GM21737 (cell line): ENCODE measurements around the gene MAIP1.
A peak's percentile ranks its signal among the peaks of the same experiment; 100 is the strongest.
"Not testable (repeated sequence)": the region's sequence is repeated elsewhere in the genome, so short reads cannot be mapped to it uniquely, and the experiment has no call there.

ENCODE experiments used
- ATAC-seq: cut with Tn5 transposase; IDR thresholded peaks from one replicate; pipeline ENCODE4 v1.9.1; 2021; ENCODE audit warnings: mild to moderate bottlenecking, moderate library complexity; ENCODE audit not compliant: unreplicated experiment

MAIP1 gene

DNA sequence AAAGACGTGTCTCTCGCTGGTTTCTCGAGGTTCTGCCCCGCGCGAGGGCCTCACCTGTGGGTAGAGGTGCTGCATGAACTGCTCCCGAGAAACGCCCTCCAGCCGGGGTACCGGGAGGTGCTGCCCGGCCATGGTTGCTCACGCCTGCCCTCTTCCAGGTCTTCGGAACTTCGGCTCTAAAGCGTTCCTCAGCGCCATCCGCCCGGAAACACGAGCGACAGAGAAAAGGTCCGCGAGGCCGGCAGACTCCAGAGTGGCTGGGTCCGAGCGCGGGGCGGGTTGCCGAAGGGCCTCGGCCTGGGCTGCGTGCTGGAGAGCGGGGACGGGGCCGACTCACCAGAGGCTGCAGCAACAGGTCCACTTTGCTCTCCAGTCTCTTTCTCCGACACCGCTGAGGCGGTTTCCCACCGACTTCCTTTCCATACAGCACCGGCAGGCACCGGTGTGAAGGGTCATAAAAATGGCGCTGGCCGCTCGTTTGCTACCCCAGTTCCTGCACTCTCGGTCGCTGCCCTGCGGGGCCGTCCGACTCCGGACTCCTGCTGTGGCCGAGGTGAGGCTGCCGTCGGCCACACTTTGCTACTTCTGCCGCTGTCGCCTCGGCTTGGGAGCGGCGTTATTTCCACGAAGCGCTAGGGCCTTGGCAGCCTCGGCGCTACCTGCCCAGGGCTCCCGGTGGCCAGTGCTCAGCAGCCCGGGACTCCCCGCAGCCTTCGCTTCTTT lies at the start of gene MAIP1, which contains the start of gene TYW5:
TSS of gene MAIP1 (plus strand) at position 244 of the 723 bp plus-strand sequence. CDS start at position 461, 217 bp downstream.
TSS of gene TYW5 (minus strand) at position 153 of the 723 bp plus-strand sequence. CDS start at position 132, 21 bp downstream.
- peak; percentile 87 for ATAC-seq

DNA sequence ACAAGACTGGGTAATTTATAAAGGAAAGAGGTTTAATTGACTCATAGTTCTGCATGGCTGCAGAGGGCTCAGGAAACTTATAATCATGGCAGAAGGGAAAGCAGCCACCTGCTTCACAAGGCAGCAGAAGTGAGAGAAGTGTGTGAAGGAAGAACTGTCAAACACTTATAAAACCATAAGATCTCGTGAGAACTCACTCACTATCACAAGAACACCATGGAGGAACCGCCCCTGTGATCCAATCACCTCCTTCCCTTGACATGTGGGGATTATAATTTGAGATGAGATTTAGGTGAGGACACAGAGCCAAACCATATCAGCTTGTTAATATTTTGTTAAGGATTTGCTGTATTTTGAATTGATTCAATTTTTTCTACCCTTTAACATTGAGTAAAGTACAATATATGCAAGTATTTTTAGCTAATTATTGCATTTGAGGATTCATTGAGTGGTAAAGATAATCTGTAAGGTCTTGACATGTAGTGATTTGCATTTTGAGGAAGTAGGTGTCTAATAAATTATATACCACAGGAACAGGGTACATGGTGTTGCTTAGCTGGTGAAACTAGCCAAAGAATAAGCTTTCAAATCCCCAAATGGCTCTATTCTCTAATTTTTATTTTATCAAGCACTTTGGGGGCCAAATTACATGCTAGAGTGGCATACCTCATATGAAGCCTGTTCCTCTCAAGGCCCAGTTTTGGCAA lies 48.2 kb upstream of the MAIP1 start:
- ATAC-seq = no peak

DNA sequence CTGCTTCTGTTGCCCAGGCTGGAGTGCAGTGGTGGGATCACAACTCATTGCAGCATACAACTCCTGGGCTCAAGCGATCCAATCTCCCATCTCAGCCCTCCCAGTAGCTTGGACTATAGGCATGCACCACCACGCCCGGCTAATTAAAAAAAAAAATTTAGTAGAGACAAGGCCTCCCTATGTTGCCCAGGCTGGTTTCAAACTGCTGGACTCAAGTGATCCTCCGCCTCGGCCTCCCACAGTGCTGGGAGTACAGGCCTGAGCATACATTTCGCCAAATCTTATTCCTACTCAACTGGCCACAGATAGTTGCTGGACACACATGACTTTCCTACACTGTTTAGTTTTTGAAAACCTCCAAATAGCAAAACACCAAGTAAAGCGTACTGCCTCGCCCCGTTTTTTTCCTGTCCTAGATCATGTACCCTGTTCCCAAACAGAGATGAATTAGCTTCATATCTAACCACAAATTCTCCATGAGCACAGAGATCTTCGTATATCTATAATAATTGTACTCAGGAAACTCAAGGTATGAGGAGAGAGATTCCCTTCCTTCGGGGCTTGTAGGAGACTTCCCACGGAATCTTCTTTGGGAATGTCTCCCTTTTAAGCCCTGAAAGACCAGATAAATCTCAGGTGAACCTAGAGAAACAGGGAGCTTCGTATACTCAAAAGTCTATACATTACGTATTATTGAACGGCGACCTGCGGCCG lies 44.9 kb upstream of the MAIP1 start:
- ATAC-seq = no peak

- ATAC-seq = peak; percentile 92
Measured at GRCh38 chr2:199911052-199911876, 44.1 kb upstream of the MAIP1 start, which contains the start of gene C2orf69. TSS of gene C2orf69 (plus strand) at chr2:199911293. CDS start at chr2:199911439, 146 bp downstream.

GRCh38 chr2:199911877-199912161 lies 43.6 kb upstream of the MAIP1 start:
- ATAC-seq = no peak

DNA sequence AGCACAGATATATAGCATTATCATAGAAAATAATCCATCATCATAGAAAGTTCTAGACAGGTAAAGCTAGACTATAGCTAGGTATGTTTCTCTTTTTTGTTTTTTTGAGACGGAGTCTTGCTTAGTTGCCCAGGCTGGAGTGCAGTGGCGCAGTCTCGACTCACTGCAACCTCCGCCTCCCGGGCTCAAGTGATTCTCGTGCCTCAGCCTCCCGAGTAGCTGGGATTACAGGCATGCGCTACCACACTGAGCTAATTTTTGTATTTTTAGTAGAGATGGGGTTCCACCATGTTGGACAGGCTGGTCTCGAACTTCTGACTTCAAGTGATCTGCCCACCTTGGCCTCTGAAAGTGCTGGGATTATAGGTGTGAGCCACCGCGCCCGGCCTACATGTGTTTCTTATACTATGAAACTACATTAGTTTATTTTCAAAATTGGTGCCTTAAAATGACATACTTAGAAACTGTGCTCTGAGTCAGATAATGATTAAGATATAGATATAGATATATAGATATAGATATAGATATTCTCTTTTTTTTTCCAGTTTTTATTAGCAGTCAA lies 42.7 kb upstream of the MAIP1 start:
- ATAC-seq = not testable (repeated sequence)

DNA sequence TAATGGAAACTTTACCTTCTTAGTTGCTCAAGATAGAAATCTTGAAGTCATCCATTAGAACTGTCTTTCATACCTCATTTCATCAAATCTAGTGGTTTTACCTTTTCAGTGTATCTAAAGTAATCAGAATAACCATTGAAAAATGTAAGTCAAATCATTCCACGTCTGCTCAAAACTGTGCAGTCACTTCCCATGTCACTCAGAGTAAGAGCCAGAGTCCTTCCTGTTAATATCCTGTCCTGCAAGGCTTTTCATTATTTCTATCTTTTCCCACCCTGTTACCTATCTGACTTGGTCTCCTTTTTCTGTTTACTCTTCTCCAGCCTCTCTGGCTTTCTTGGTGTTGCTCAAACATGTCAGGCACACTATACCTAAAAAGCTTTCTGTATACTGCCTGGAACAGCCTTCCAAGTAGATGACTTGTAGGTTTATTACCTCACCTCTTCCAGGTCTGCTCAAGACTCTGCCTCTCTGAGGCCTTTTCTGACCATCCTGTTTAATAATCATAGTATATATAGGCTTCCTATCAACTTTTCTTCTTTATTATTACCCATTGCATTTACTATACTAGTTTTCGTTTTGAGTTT lies 40.9 kb upstream of the MAIP1 start:
- no peak for ATAC-seq

GRCh38 chr2:199916980-199917379 lies 38.4 kb upstream of the MAIP1 start:
- no peak for ATAC-seq

GRCh38 chr2:199922856-199923255 lies 32.5 kb upstream of the MAIP1 start:
- ATAC-seq = no peak

- no peak for ATAC-seq
Measured at GRCh38 chr2:199923924-199924323, 31.5 kb upstream of the MAIP1 start.

DNA sequence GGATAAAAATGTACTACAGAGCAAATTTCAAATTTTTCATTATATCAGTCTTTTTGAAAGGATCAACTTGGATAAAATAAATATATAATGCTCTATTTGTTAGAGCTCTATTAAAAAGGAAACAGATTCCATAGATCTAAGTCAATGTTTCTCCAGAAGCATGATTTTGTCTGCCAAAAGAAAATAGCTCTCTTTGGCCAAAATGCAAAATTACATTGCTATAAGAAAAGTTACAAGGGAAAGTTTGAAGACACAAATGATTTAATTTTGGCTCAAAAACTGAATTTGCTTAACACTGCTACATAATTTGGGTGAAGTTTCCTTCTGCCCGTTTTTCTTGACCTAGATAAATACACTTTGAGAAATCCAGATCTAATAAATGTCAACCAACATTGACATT lies 28.6 kb upstream of the MAIP1 start:
- no peak for ATAC-seq

DNA sequence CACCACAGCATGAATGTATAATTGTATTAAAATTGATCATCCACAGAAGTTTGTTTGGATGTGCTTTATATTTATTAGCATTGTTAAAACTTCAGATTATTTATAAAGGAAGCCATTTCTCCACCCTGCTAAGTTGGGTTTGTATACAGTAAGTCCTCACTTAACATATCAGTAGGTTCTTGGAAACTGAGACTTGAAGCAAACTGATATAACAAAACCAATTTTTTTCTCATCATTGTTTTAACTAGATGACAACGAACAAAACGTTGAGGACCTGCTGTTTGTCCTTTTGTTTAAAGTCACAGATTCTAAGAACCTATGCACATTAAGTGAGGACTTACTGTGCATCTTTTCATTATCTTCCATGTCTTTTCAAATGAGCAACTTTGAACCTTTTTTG lies 27.2 kb upstream of the MAIP1 start:
- no peak for ATAC-seq

- ATAC-seq = no peak
Measured at GRCh38 chr2:199928626-199929025, 26.8 kb upstream of the MAIP1 start.

DNA sequence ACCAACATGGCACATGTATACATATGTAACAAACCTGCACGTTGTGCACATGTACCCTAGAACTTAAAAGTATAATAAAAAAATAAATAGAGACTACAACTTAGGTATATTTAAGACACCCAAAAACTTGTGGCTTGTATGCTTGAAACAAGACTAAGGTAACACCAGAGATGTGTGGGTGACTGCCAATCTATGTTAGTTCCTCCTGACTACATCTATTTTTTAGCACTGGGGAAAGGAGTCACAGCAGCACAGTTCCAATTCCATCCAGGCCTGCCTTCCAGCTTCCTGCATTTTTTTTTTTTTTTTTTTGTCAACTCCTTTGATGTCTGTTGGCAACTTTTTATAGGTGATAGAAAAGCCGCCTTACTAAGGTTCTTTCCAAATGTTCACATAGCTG lies 26.1 kb upstream of the MAIP1 start:
- ATAC-seq = no peak

GRCh38 chr2:199932312-199932855 lies 23.0 kb upstream of the MAIP1 start:
- ATAC-seq = no peak

DNA sequence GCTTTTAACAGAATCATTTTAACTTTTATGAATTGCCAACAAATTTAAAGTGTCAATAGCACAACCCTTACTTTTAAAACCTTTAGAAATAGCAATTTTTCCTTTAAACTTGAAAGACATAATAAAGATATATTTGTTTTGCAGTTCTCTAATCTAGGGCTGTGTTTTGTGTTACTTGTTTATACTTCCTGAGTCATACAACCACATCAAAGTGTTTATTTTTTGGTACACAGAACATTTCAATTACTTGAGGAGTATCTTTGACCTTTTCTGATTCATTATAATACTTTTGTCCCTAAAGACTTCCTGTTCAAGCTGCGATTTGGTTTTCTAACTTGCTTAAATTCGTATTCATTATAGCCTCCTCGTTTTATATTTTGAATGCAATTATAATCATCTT lies 21.9 kb upstream of the MAIP1 start:
- ATAC-seq = no peak

- no peak for ATAC-seq
Measured at GRCh38 chr2:199936554-199936953, 18.8 kb upstream of the MAIP1 start.

DNA sequence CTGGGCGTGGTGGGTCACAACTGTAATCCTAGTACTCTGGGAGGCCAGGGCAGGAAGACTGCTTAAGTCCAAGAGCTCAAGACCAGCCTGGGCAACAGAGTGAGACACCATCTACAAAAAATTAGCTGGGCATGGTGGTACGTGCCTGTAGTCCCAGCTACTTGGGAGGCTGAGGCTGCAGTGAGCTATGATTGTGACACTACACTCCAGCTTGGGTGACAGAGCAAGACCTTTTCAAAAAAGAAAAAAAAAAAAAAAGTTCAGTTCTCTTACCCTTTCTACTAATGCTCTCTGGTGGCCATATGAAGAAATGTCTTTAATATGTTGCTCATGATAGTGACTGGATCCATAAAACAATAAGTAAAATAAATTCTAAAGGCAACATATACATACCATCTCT lies 15.0 kb upstream of the MAIP1 start:
- ATAC-seq = no peak

GRCh38 chr2:199943373-199943772 lies 12.0 kb upstream of the MAIP1 start:
- no peak for ATAC-seq

- no peak for ATAC-seq
Measured at GRCh38 chr2:199946196-199946595, 9.2 kb upstream of the MAIP1 start.
